Fibroblast of skin of back (primary cell): ENCODE data around the gene RAET1G.
"Not testable (repeated sequence)": the region's sequence is repeated elsewhere in the genome, so short reads cannot be mapped to it uniquely, and the experiment has no call there.

Experiments
- DNase-seq: peaks from one replicate; pipeline ENCODE4 v3.0.0-alpha.2; 2013

Gene RAET1G

GRCh38 chr6:149895048-149895590 lies 27.8 kb downstream of the RAET1G start:
- peak; percentile 38 for DNase-seq

GRCh38 chr6:149891864-149892263 lies 31.1 kb downstream of the RAET1G start:
- not testable (repeated sequence) for DNase-seq

- DNase-seq: no peak
These were observed 31.7 kb downstream of the RAET1G start for GRCh38 chr6:149891259-149891658.

GRCh38 chr6:149890629-149891045 lies 32.3 kb downstream of the RAET1G start:
- DNase-seq: no peak

GRCh38 chr6:149889326-149889725 lies 33.6 kb downstream of the RAET1G start:
- no peak for DNase-seq

- no peak for DNase-seq
These were observed 34.3 kb downstream of the RAET1G start for GRCh38 chr6:149888659-149889058.

GRCh38 chr6:149888093-149888492 lies 34.8 kb downstream of the RAET1G start:
- no peak for DNase-seq

- DNase-seq: no peak
These were observed 35.6 kb downstream of the RAET1G start for GRCh38 chr6:149887343-149887742.

GRCh38 chr6:149885888-149886287 lies 37.0 kb downstream of the RAET1G start:
- no peak for DNase-seq

GRCh38 chr6:149884617-149885016 lies 38.3 kb downstream of the RAET1G start:
- no peak for DNase-seq

- DNase-seq: peak; percentile 42
These were observed 38.7 kb downstream of the RAET1G start for GRCh38 chr6:149884215-149884614.

- no peak for DNase-seq
These were observed 41.1 kb downstream of the RAET1G start for GRCh38 chr6:149881860-149882259.

GRCh38 chr6:149881066-149881766 lies 41.7 kb downstream of the RAET1G start:
- no peak for DNase-seq

GRCh38 chr6:149877659-149878058 lies 45.3 kb downstream of the RAET1G start:
- DNase-seq: no peak

GRCh38 chr6:149876241-149876933 lies 46.5 kb downstream of the RAET1G start:
- no peak for DNase-seq

- DNase-seq: no peak
These were observed 50.7 kb downstream of the RAET1G start for GRCh38 chr6:149872233-149872632.

- no peak for DNase-seq
These were observed 51.7 kb downstream of the RAET1G start for GRCh38 chr6:149871182-149871581.

- DNase-seq: no peak
These were observed 53.5 kb downstream of the RAET1G start for GRCh38 chr6:149869275-149869892.

- no peak for DNase-seq
These were observed 54.9 kb downstream of the RAET1G start for GRCh38 chr6:149867876-149868640.
